Coronary artery (tissue), 2 donors: ENCODE measurements around the gene PRKN.

Experiments used
- DNase-seq: peaks from one replicate; pipeline ENCODE4 v3.0.0-alpha.2; 2017; ENCODE audit warnings: low spot score
- H3K27ac ChIP-seq, 2 donors: fragments of 200-600 bp; sonication (generic); one replicate each; pipeline ENCODE4 v1.5.1; 2016 to 2019
- H3K4me3 ChIP-seq: fragments of 200-600 bp; sonication (generic); 2 replicates; pipeline ENCODE4 v1.5.1; 2016; ENCODE audit warnings: mild to moderate bottlenecking, moderate library complexity
- CTCF ChIP-seq: fragments of 200-600 bp; sonication (generic); IDR thresholded peaks from one replicate; pipeline ENCODE4 v1.5.1; 2019; ENCODE audit warnings: antibody characterized with exemption

The PRKN gene

GRCh38 chr6:162726947-162727321 lies 632 bp downstream of the PRKN start:
- TF ChIP-seq CTCF: no peak
- peak overlapping the region; percentile 95 for H3K4me3 ChIP-seq
- no peak for DNase-seq
- peak overlapping the region; percentile 73 to 90 for H3K27ac ChIP-seq

DNA sequence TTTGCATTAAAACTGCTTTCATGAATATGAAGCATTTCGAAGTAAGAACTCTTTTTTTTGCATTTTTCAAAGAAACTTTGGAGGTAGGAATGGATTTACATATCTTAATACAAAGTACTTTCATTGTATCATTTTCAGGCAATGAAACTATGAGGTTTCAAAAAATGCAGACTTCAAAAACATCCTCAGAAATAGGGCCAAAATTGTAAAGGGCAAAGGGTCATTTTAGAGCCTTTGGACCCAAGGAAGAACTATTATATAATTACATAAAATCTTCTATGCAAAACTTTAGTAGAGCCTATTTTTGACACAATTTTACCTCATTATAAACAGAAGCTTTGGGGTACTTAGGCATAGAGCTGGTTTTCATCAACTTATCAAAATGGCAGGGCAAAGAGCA lies 4.9 kb downstream of the PRKN start:
- Histone ChIP-seq H3K27ac (no peak overlapping the region), H3K4me3 (no peak overlapping the region)
- no peak for DNase-seq
- TF ChIP-seq CTCF: no peak

DNA sequence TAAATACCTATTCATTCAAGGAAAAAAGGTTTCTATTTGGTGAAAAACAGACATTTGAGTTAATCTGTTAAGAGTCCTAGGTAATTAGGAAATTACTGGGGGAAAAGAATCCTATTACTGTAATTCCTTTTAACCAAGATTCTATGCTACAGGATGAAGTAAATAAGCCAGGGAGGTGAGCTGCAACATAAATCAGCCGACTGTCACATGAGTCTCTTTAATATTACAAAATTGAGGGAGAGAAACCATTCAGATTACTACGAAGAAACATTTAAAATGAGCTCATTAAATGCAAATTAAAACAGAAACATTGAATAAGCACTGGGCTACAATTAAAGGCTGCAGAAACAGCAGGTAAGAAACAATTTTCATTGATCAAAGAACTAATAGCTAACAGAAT lies 5.3 kb downstream of the PRKN start:
- no peak for DNase-seq
- H3K27ac ChIP-seq: no peak overlapping the region
- H3K4me3 ChIP-seq: no peak overlapping the region
- no peak for TF ChIP-seq CTCF

GRCh38 chr6:162721404-162721687 lies 6.2 kb downstream of the PRKN start:
- no peak overlapping the region for H3K27ac ChIP-seq
- no peak for TF ChIP-seq CTCF
- DNase-seq: no peak
- no peak overlapping the region for H3K4me3 ChIP-seq

- TF ChIP-seq CTCF: no peak
- Histone ChIP-seq H3K27ac (no peak overlapping the region), H3K4me3 (no peak overlapping the region)
- DNase-seq: no peak
These were observed 8.0 kb downstream of the PRKN start for GRCh38 chr6:162719528-162719927.

DNA sequence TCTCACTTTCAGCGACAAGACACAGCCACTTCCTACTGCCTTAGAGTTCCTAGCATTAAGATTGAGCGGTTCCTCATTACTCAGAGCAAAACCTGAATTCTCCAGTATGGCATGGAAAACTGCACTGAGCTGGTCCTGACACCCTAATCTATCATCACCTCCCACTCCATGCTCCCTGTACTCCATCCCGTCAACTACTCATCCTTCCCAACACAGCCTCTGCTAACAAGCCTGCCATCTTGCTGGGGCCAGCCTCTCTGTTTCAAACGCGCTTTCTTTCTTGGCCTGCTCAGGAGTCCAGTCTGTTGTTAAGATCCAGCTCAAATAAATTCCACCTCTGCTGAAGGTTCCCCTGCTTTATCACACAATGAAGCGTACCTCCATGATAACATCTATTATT lies 12.0 kb downstream of the PRKN start:
- no peak for TF ChIP-seq CTCF
- no peak overlapping the region for H3K4me3 ChIP-seq
- no peak for DNase-seq
- no peak overlapping the region for H3K27ac ChIP-seq

- no peak for DNase-seq
- Histone ChIP-seq H3K4me3 (no peak overlapping the region), H3K27ac (no peak overlapping the region)
- TF ChIP-seq CTCF: no peak
These were observed 13.4 kb downstream of the PRKN start for GRCh38 chr6:162713974-162714780.
